ENCODE data around the gene SLC6A11. TPM values are rescaled to one million over a fixed set of nuclear protein-coding genes. Genes with fewer than 3 reads are reported as not detected.

The SLC6A11 gene
- total and polyA plus RNA-seq, 2 donors (not counting 1 experiment from before 2014, with no cell fraction given), result not detected

DNA sequence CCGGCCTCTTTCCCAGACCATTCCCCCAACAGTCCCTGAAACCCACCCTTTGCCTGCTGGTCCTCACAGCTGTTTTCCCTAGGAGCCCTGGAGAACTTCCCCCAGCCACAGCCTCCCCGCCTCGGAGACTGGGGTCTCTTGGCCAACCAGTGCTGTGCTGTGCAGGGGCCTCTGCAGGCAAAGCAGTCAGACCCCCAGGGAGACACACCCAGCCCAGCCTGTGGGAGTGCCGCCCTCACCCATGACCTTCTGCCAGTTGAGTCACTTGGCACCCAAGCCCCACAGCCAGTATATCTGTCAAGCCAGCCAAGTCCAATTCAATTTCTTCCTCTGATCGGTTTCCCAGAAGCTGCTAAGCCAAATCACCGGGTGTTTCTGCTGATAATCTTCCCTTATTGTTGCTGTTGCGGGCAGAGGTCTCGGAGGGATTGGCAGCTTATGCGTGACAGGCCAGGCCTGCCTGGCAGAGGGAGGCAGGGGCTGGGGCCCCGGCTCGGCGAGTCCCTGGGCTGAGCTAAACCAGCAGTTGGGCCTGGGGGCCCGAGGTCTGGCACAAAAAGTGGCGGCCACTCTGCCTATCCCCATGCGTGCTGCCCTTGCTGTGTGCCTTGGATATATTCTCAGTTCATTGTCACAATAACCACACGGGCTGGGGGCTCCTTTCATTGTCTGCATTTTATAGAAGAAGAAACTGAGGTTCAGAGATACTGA lies 110.9 kb downstream of the SLC6A11 start:
- H3K9me3 ChIP-seq (ENCODE audit: control extremely low read depth in 1 of 3, control insufficient read depth in 2 of 3, insufficient read depth in 1 of 3, low read length in 2 of 3), result peaks cover 0 to 14% (median 0%) of the 10 kb centered on the region in 3 donors
- no peak overlapping the region for H3K4me3 ChIP-seq (ENCODE audit: control extremely low read depth in 1 of 5, extremely low read depth in 1 of 5, insufficient read depth in 1 of 5, low read depth in 2 of 5, low read length in 4 of 5)
- H4K20me1 ChIP-seq (ENCODE audit: control insufficient read depth, insufficient read depth, low read length, poor library complexity, severe bottlenecking), result no peaks in the 10 kb centered on the region
- H3K27me3 Mint-ChIP-seq, result peaks cover 25% of the 10 kb centered on the region
- H3K79me2 ChIP-seq (ENCODE audit: control insufficient read depth, insufficient read depth, low read length), result no peaks in the 10 kb centered on the region
- intact Hi-C loops (cut with micrococcal nuclease), result no loop called here
- ChIA-PET CTCF (no interaction called here), POLR2A (no interaction called here)
- no peaks in the 10 kb centered on the region for H3K4me1 Mint-ChIP-seq
- no peak overlapping the region for H2AFZ ChIP-seq (ENCODE audit: insufficient read depth, low read depth, low read length, poor library complexity, severe bottlenecking)
- H3K9ac ChIP-seq (ENCODE audit: low read length), result no peak overlapping the region
- H3K4me1 ChIP-seq (ENCODE audit: control insufficient read depth in 2 of 2, insufficient read depth in 2 of 2, low read length in 2 of 2), result no peaks in the 10 kb centered on the region
- H3K27me3 ChIP-seq (replicated peaks in 1 of 4; ENCODE audit: control extremely low read depth in 1 of 4, control insufficient read depth in 3 of 4, insufficient read depth in 4 of 4, low read length in 3 of 4), result peaks cover 0 to under 1% (median 0%) of the 10 kb centered on the region in 4 experiments
- H3K4me3 Mint-ChIP-seq, result no peak overlapping the region
- no peak for TF ChIP-seq EZH2 (IDR thresholded peaks at IDR 0.05; ENCODE audit: borderline replicate concordance, insufficient read depth, low read depth, low read length, poor library complexity, severe bottlenecking)
- TF ChIP-seq, protein P1, sequence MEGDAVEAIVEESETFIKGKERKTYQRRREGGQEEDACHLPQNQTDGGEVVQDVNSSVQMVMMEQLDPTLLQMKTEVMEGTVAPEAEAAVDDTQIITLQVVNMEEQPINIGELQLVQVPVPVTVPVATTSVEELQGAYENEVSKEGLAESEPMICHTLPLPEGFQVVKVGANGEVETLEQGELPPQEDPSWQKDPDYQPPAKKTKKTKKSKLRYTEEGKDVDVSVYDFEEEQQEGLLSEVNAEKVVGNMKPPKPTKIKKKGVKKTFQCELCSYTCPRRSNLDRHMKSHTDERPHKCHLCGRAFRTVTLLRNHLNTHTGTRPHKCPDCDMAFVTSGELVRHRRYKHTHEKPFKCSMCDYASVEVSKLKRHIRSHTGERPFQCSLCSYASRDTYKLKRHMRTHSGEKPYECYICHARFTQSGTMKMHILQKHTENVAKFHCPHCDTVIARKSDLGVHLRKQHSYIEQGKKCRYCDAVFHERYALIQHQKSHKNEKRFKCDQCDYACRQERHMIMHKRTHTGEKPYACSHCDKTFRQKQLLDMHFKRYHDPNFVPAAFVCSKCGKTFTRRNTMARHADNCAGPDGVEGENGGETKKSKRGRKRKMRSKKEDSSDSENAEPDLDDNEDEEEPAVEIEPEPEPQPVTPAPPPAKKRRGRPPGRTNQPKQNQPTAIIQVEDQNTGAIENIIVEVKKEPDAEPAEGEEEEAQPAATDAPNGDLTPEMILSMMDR (IDR thresholded peaks at IDR 0.05), result no peak
- H3K27ac ChIP-seq (ENCODE audit: low read length in 2 of 2), result no peak overlapping the region
- H3K27ac Mint-ChIP-seq, result no peak overlapping the region
- no peak for DNase-seq
- peaks cover 6% of the 10 kb centered on the region for H3K9me3 Mint-ChIP-seq (ENCODE audit: insufficient read depth)
- no peak for ATAC-seq (ENCODE audit: low read depth)
- no peaks in the 10 kb centered on the region for H3K36me3 ChIP-seq (replicated peaks in 1 of 2; ENCODE audit: control extremely low read depth in 1 of 2, control insufficient read depth in 1 of 2, extremely low read depth in 1 of 2, insufficient read depth in 2 of 2, low read length in 1 of 2)
- no peak overlapping the region for H3K4me2 ChIP-seq (replicated peaks; ENCODE audit: low read depth, low read length, poor library complexity, severe bottlenecking)
- 89% methylated on average over 15 of the region's 16 CpGs for WGBS (ENCODE audit: insufficient coverage)

DNA sequence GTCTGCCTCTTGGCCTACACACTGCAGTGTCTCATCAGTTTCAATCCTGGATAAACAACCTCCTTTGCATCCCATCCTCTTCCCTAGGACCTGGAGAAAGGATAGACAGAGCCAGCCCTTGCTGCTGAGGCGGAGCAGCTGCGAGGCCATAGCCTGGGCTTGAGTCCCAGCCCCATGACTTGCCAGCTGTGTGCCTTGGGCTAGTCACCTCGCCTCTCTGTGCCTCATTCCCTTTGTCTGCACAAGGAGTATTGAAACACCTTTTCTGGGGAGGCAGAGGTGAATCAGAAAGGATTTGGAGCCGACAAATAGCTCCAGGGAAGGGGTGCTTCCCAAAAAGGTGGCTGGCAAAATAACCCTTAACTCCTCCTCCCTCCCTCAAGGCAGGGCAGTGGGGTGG lies 111.5 kb downstream of the SLC6A11 start:
- no peak overlapping the region for H3K4me3 Mint-ChIP-seq
- Histone ChIP-seq H3K79me2 (ENCODE audit: control insufficient read depth, insufficient read depth, low read length) (no peaks in the 10 kb centered on the region), H3K27ac (ENCODE audit: low read length in 2 of 2) (no peak overlapping the region), H3K4me3 (ENCODE audit: control extremely low read depth in 1 of 5, extremely low read depth in 1 of 5, insufficient read depth in 1 of 5, low read depth in 2 of 5, low read length in 4 of 5) (no peak overlapping the region), H3K4me1 (ENCODE audit: control insufficient read depth in 2 of 2, insufficient read depth in 2 of 2, low read length in 2 of 2) (no peaks in the 10 kb centered on the region), H4K20me1 (ENCODE audit: control insufficient read depth, insufficient read depth, low read length, poor library complexity, severe bottlenecking) (no peaks in the 10 kb centered on the region), H3K27me3 (replicated peaks in 1 of 4; ENCODE audit: control extremely low read depth in 1 of 4, control insufficient read depth in 3 of 4, insufficient read depth in 4 of 4, low read length in 3 of 4) (no peaks in the 10 kb centered on the region), H3K9ac (ENCODE audit: low read length) (no peak overlapping the region), H3K9me3 (ENCODE audit: control extremely low read depth in 1 of 3, control insufficient read depth in 2 of 3, insufficient read depth in 1 of 3, low read length in 2 of 3) (peaks cover 0 to 14% (median 0%) of the 10 kb centered on the region in 3 donors), H3K36me3 (replicated peaks in 1 of 2; ENCODE audit: control extremely low read depth in 1 of 2, control insufficient read depth in 1 of 2, extremely low read depth in 1 of 2, insufficient read depth in 2 of 2, low read length in 1 of 2) (no peaks in the 10 kb centered on the region), H3K4me2 (replicated peaks; ENCODE audit: low read depth, low read length, poor library complexity, severe bottlenecking) (no peak overlapping the region), H2AFZ (ENCODE audit: insufficient read depth, low read depth, low read length, poor library complexity, severe bottlenecking) (no peak overlapping the region)
- ChIA-PET POLR2A (no interaction called here), CTCF (no interaction called here)
- no peak overlapping the region for H3K27ac Mint-ChIP-seq
- WGBS (ENCODE audit: insufficient coverage), result 93% methylated on average over 3 of the region's 4 CpGs
- intact Hi-C loops (cut with micrococcal nuclease), result no loop called here
- ATAC-seq (ENCODE audit: low read depth) (no peak), DNase-seq (no peak)
- H3K4me1 Mint-ChIP-seq, result no peaks in the 10 kb centered on the region
- H3K27me3 Mint-ChIP-seq, result peaks cover 21% of the 10 kb centered on the region
- TF ChIP-seq, protein P1 (IDR thresholded peaks at IDR 0.05), result no peak
- TF ChIP-seq EZH2 (IDR thresholded peaks at IDR 0.05; ENCODE audit: borderline replicate concordance, insufficient read depth, low read depth, low read length, poor library complexity, severe bottlenecking), result no peak
- peaks cover 6% of the 10 kb centered on the region for H3K9me3 Mint-ChIP-seq (ENCODE audit: insufficient read depth)

Data from B cell (primary cell).